Kidney glomerular epithelial cell (primary cell): ENCODE measurements around the gene COL25A1.

Experiments used
- DNase-seq: peaks from one replicate; lab custom pipeline; 2025; lab: John Stamatoyannopoulos, UW

The COL25A1 gene

GRCh38 chr4:109302361-109303139 is at the start of gene COL25A1:
TSS of gene COL25A1 (minus strand) at chr4:109302658.
- DNase-seq = peak; percentile 30

- no peak for DNase-seq
Measured at GRCh38 chr4:109350121-109350520, 47.7 kb upstream of the COL25A1 start.

GRCh38 chr4:109334129-109335105 is 32.0 kb upstream of the COL25A1 start:
- DNase-seq = no peak

- DNase-seq = no peak
Measured at GRCh38 chr4:109332926-109333464, 30.5 kb upstream of the COL25A1 start.

- no peak for DNase-seq
Measured at GRCh38 chr4:109327641-109328040, 25.2 kb upstream of the COL25A1 start.

GRCh38 chr4:109325698-109326097 is 23.2 kb upstream of the COL25A1 start:
- no peak for DNase-seq

- no peak for DNase-seq
Measured at GRCh38 chr4:109323348-109323747, 20.9 kb upstream of the COL25A1 start.

GRCh38 chr4:109321232-109321631 is 18.8 kb upstream of the COL25A1 start:
- no peak for DNase-seq

- DNase-seq = no peak
Measured at GRCh38 chr4:109319684-109320083, 17.2 kb upstream of the COL25A1 start.

GRCh38 chr4:109319156-109319555 is 16.7 kb upstream of the COL25A1 start:
- DNase-seq = no peak

GRCh38 chr4:109315818-109316217 is 13.4 kb upstream of the COL25A1 start:
- no peak for DNase-seq

GRCh38 chr4:109315341-109315740 is 12.9 kb upstream of the COL25A1 start:
- no peak for DNase-seq

- DNase-seq = no peak
Measured at GRCh38 chr4:109313168-109314133, 11.0 kb upstream of the COL25A1 start.

GRCh38 chr4:109303140-109303496 is 660 bp upstream of the COL25A1 start:
- peak; percentile 28 for DNase-seq

- DNase-seq = no peak
Measured at GRCh38 chr4:109301651-109302360, 652 bp downstream of the COL25A1 start.

GRCh38 chr4:109298279-109299010 is 4.0 kb downstream of the COL25A1 start:
- DNase-seq = peak; percentile 55

- no peak for DNase-seq
Measured at GRCh38 chr4:109296527-109296926, 5.9 kb downstream of the COL25A1 start.

GRCh38 chr4:109295081-109295480 is 7.4 kb downstream of the COL25A1 start:
- DNase-seq = no peak

GRCh38 chr4:109294468-109295020 is 7.9 kb downstream of the COL25A1 start:
- DNase-seq = no peak

GRCh38 chr4:109294006-109294405 is 8.5 kb downstream of the COL25A1 start:
- DNase-seq = no peak
